K562 (cell line): Measurements from ENCODE around the gene PKHD1.

Source experiments
- CUX1 ChIP-seq: fragments of 200-800 bp; sonication (Bioruptor generic); IDR thresholded peaks from 2 replicates; pipeline ENCODE4 v1.6.1; 2016; ENCODE audit warnings: missing genetic modification characterization, missing compliant biosample characterization
- HNRNPLL ChIP-seq: fragments of 200-400 bp; formaldehyde crosslinking; IDR thresholded peaks from 2 replicates; pipeline ENCODE4 v1.6.1; 2017; ENCODE audit warnings: low read length, low read depth, mild to moderate bottlenecking; ENCODE audit not compliant: poor library complexity, severe bottlenecking
- MEIS2 ChIP-seq: fragments of 450-650 bp; IDR thresholded peaks from 2 replicates; pipeline ENCODE4 v1.6.1; 2014; ENCODE audit warnings: mild to moderate bottlenecking; ENCODE audit not compliant: partially characterized antibody
- RBM22 ChIP-seq: fragments of 200-400 bp; formaldehyde crosslinking; IDR thresholded peaks from 2 replicates; pipeline ENCODE4 v1.6.1; 2018; ENCODE audit warnings: low read length, low read depth; ENCODE audit not compliant: poor library complexity, severe bottlenecking
- RBM25 ChIP-seq: fragments of 200-400 bp; formaldehyde crosslinking; IDR thresholded peaks from 2 replicates; pipeline ENCODE4 v1.6.1; 2018; ENCODE audit warnings: low read length, low read depth, moderate library complexity; ENCODE audit not compliant: severe bottlenecking
- ZNF253 ChIP-seq: fragments of 250-450 bp; sonication (Bioruptor Pico); conservative IDR thresholded peaks from 2 replicates; pipeline ENCODE4 v1.6.1; 2021; ENCODE audit warnings: mild to moderate bottlenecking
- ZNF3 ChIP-seq: fragments of 250-450 bp; sonication (Bioruptor Pico); IDR thresholded peaks from 2 replicates; pipeline ENCODE4 v1.5.0; 2021; ENCODE audit warnings: mild to moderate bottlenecking, moderate library complexity
- ZNF766 ChIP-seq: fragments of 200-800 bp; sonication (Bioruptor generic); conservative IDR thresholded peaks from 2 replicates; pipeline ENCODE4 v1.6.1; 2016; ENCODE audit warnings: missing genetic modification characterization, missing compliant biosample characterization

- TF ChIP-seq HNRNPLL, result no peak
- no peak for TF ChIP-seq CUX1 (CRISPR knock-in tag)
- no peak for TF ChIP-seq ZNF3
- TF ChIP-seq RBM22, result no peak
- no peak for TF ChIP-seq MEIS2
- no peak for TF ChIP-seq ZNF253
- no peak for TF ChIP-seq RBM25
- TF ChIP-seq ZNF766 (CRISPR knock-in tag), result no peak
These were observed 62.9 kb downstream of the PKHD1 start for GRCh38 chr6:52024451-52025068.
